HG02588 (cell line): ENCODE data around the gene SMYD3.
"Not testable (repeated sequence)": the region's sequence is repeated elsewhere in the genome, so short reads cannot be mapped to it uniquely, and the experiment has no call there.

Experiments
- ATAC-seq: cut with Tn5 transposase; IDR thresholded peaks from one replicate; pipeline ENCODE4 v1.9.1; 2021; ENCODE audit warnings: mild to moderate bottlenecking, moderate library complexity; ENCODE audit not compliant: unreplicated experiment

The SMYD3 gene

DNA sequence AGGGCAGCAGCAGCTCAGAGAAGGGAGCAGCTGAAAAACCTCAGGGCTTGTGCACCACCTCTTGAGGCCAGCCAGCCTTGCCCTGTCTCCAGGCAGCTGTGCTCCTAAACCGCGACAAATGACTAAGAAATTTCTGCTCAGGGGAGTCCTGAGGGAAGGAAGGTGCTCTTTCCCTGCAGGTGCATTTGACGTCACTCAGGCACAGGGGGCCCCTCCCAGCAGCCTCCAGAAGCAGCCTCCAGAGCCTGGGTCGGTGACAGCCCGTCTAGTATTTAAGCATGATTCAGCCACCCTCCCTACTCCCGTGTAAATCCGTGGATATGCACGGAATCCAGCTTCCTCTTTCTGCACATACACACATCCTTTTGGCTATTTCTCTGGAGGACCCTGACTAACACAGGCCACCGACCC is 791.8 kb downstream of the SMYD3 start:
- no peak for ATAC-seq

DNA sequence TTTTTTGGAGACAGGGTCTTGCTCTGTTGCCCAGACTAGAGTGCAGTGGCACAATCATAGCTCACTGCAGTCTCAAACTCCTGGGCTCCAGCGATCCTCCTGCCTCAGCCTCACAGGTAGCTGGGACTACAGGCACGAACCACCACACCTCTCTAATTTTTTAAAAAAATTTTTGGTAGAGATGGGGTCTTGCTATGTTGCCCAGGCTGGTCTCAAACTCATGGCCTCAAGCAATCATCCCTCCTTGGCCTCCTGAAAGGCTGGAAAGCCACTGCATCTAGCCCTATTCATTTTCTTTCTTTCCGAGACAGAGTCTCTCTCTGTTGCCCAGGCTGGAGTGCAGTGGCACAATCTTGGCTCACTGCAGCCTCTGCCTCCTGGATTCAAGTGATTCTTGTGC is 793.1 kb downstream of the SMYD3 start:
- not testable (repeated sequence) for ATAC-seq

DNA sequence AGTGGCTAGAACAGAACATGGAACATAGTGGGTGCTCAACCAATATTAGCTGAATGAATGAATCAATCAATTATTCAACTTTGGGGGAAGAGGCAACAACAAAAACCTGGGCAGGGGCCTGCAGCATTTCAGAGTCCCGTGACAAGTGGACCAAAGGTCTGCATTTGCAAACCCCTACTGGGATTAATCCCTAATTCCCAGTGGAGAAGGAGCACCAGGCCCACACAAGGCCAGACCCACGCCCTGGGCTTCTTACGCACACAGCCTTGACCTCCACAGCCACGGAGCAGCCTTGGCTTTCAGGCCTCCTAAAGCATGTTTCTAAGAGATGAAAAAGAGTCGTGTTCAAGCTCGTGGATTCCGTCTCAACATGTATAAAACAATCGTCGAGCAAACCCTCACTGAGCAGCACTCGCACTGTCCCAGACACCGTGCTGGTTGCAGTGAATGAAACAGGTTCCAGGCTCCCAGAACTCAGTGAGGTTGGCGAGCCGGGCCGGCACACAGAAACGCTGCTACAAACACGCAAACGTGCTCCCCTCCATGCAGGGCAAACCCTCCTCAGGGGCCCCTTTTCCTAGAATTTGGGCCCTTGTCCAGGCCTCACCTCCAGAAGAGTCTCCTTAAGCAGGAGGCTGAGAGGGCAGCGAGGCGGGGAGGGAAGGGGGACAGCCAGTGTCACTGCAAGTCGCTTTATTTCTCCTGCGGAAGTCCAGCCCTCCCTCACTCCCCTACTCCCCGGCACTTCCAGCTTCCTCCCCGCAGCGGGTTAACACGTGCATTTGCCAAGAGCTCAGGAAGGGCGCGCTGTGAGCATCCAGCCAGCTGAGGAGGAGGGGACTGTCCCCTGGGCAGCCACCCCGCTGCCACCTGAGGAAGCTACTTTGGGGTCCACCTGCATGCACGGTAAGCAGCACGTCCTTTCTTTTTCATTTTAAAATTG is 795.8 kb downstream of the SMYD3 start:
- no peak for ATAC-seq

DNA sequence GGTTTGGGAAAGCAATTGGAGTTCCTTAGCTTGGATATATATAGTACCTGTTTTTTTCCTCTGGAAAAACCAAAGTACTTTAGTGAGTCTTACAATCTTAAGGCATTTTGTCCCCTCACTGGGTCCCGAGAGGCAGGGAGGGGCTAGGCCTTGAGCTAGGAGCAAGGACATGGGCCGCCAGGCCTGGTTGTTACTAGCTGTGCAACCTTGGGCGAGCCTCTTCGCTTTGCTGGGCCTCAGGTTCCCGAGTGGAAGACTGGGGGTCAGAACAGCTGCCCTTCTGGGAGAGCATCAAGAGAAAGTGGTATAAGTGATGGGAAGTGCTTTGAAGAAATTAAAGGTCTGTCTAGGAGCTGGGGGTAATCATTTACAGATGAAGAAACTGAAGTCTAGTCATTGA is 799.1 kb downstream of the SMYD3 start:
- ATAC-seq: no peak

DNA sequence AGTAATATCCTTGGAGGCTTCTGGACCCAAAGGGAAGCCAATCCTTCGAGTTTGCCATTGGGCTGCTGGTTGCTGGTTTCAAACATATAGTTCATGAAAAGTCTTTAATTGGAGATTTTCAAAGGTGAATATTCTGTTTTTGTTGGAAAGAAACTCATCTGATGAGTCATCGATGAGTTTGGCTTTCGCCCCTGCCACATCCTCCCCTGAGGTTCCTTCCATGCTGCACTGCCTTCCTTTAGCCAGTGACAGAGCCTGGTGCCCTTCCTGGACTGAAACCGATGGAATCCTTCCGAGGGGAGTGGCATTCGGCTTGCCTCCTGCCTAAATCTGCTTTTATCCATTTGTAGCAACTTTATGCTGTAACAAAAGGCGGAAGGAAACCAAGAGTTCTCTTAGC is 802.3 kb downstream of the SMYD3 start:
- ATAC-seq: no peak

DNA sequence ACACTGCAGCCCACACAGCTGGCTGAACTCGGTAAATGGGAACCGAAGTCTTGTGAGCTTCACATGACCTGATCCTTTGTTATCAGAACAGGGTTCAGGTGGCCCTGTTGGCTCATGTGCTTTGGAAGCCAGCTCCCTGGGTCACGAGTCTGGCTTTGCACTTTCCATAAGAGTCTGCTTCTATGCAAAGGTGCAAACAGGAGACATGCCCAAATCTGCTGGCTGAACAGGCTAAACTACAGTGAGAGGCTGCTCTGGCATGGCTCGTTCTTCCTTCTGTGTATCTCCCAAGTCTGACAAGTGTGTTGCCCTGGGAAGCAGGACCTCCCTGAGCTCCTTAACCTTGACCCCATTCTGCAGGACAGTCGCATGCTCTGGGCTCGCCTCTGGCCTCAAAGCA is 802.7 kb downstream of the SMYD3 start:
- ATAC-seq: no peak

DNA sequence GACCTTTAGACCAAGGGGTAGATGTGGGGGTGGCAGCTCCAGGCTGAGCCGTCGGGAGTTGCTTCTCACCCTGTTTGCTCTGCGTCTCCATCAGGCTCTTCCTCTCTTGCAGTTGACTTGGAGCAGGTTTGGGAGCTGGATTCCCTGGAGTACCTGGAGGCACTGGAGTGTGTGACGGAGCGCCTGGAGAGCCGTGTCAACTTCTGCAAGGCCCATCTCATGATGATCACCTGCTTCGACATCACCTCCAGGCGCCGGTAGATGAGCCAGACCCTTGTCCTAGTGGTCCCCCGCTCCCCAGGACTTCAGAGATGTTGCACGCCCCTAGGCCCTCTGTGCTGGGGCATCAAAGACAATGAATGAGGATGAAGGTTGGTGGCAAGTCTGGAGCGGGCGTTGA is 804.7 kb downstream of the SMYD3 start:
- no peak for ATAC-seq

DNA sequence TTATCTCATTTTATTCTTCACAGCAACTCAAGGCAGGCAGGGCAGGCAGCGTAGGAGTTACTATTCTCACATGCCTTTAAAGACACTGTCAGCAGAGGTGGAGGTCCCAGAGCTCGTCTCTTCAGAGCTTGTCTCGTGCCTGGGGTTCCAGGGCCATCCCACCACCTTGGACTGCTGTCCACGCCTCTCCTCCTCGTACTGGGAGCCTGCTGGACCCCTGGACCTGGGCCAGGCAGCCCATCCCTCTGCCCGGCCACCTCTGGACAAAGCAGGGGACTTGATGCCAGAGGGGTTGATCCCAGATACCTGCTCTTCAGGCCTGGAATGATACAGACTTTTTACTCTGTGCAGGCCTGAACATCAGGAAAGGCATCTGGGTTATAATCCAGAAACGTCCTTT is 805.4 kb downstream of the SMYD3 start:
- ATAC-seq: no peak

DNA sequence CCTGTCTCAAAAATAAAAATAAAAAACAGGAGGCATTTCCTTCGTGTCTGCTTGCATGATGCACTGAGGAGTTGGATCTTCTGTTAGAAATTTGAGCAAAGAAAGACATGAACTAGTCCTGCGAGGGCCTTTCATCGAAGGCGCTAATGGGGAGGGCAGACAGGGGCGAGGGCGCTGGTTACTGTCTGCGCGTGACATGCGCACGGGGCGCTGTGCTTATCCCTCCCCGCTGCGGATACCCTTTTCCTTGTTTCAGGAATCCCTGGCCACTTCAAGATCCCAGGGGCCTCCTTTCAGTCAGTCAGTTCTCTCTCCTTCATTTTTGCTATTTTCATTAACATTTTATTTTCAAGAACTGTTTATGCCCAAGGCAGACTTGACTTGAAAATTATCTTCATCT is 806.4 kb downstream of the SMYD3 start:
- no peak for ATAC-seq
